HEK293 (cell line): ENCODE measurements around the gene EXOC2.

ENCODE experiments used
- CTCF ChIA-PET: fragments of 350-600 bp; formaldehyde crosslinking; extraction: SDS; loops from one replicate; lab custom pipeline; 2021; ENCODE audit warnings: antibody characterized with exemption; lab: Yijun Ruan, JAX
- POLR2A ChIA-PET: fragments of 300-600 bp; formaldehyde crosslinking; extraction: SDS; loops from one replicate; lab custom pipeline; 2020; ENCODE audit warnings: antibody characterized with exemption, inconsistent platforms; lab: Yijun Ruan, JAX
- H3K27ac ChIP-seq: fragments of 200-500 bp; sonication (Bioruptor generic); 2 replicates; pipeline ENCODE4 v1.5.1; 2014; ENCODE audit warnings: low read depth, low read length, control low read depth, inconsistent platforms; ENCODE audit errors: extremely low read depth
- H3K36me3 ChIP-seq, 2 experiments: fragments of 200-500 bp in 1 of 2; sonication (Bioruptor generic) in 1 of 2; 1 replicate in 1 of 2; 2 replicates in 1 of 2; pipeline ENCODE4 v1.5.1; 2014 to 2017; ENCODE audit warnings: inconsistent platforms in 2 of 2, low read length in 2 of 2; ENCODE audit not compliant: control insufficient read depth in 2 of 2, insufficient read depth in 1 of 2
- H3K4me1 ChIP-seq: fragments of 200-500 bp; sonication (Bioruptor generic); 2 replicates; pipeline ENCODE4 v1.5.1; 2014; ENCODE audit warnings: mild to moderate bottlenecking, low read length, inconsistent platforms; ENCODE audit not compliant: control insufficient read depth, insufficient read depth
- H3K4me3 ChIP-seq: 2 replicates; pipeline ENCODE4 v1.5.1; 2011; ENCODE audit warnings: low read depth, mild to moderate bottlenecking, control low read depth, low read length, moderate library complexity
- H3K9me3 ChIP-seq: fragments of 200-500 bp; sonication (Bioruptor generic); 2 replicates; pipeline ENCODE4 v1.5.1; 2014; ENCODE audit warnings: low read depth, low read length, inconsistent platforms; ENCODE audit not compliant: control insufficient read depth, insufficient read depth
- ELK4 ChIP-seq: IDR thresholded peaks from 2 replicates; pipeline ENCODE4 v1.6.1; 2011; ENCODE audit warnings: mild to moderate bottlenecking, low read depth, low read length, borderline replicate concordance
- KLF16 ChIP-seq: fragments of 450-650 bp; formaldehyde crosslinking; IDR thresholded peaks from 2 replicates; pipeline ENCODE4 v1.5.1; 2017; ENCODE audit warnings: missing biosample characterization, missing genetic modification characterization
- MEIS1 ChIP-seq: sonication (generic); formaldehyde crosslinking; IDR thresholded peaks from 2 replicates; pipeline ENCODE4 v1.8.1; 2022; ENCODE audit warnings: missing genetic modification reagents, mild to moderate bottlenecking, borderline replicate concordance
- PRDM6 ChIP-seq: fragments of 450-650 bp; formaldehyde crosslinking; IDR thresholded peaks from 2 replicates; pipeline ENCODE4 v1.5.1; 2017; ENCODE audit warnings: missing biosample characterization, missing genetic modification characterization
- SCRT2 ChIP-seq: fragments of 450-650 bp; formaldehyde crosslinking; IDR thresholded peaks from 2 replicates; pipeline ENCODE4 v1.5.1; 2016; ENCODE audit warnings: missing biosample characterization, missing genetic modification characterization
- TCF7L2 ChIP-seq: IDR thresholded peaks from 2 replicates; pipeline ENCODE4 v1.6.1; 2011; ENCODE audit warnings: low read depth, mild to moderate bottlenecking, inconsistent platforms, low read length, moderate library complexity, borderline replicate concordance
- TRIM28 ChIP-seq: IDR thresholded peaks from 2 replicates; pipeline ENCODE4 v1.6.1; 2011; ENCODE audit warnings: low read length, control low read depth, borderline replicate concordance
- YY1 ChIP-seq: fragments of 450-650 bp; formaldehyde crosslinking; IDR thresholded peaks from 2 replicates; pipeline ENCODE4 v1.5.1; 2018; ENCODE audit warnings: missing biosample characterization, missing genetic modification characterization
- ZBTB48 ChIP-seq: fragments of 450-650 bp; formaldehyde crosslinking; IDR thresholded peaks from 2 replicates; pipeline ENCODE4 v1.5.1; 2016; ENCODE audit warnings: missing biosample characterization, missing genetic modification characterization
- ZNF121 ChIP-seq: fragments of 450-650 bp; formaldehyde crosslinking; IDR thresholded peaks from 2 replicates; pipeline ENCODE4 v1.5.1; 2016; ENCODE audit warnings: missing biosample characterization, missing genetic modification characterization
- ZNF140 ChIP-seq: fragments of 450-650 bp; formaldehyde crosslinking; IDR thresholded peaks from 2 replicates; pipeline ENCODE4 v1.5.1; 2016; ENCODE audit warnings: missing biosample characterization, missing genetic modification characterization
- ZNF157 ChIP-seq: fragments of 450-650 bp; formaldehyde crosslinking; IDR thresholded peaks from 2 replicates; pipeline ENCODE4 v1.5.1; 2016; ENCODE audit warnings: missing biosample characterization, missing genetic modification characterization
- ZNF221 ChIP-seq: fragments of 450-650 bp; formaldehyde crosslinking; IDR thresholded peaks from 2 replicates; pipeline ENCODE4 v1.5.1; 2017; ENCODE audit warnings: missing biosample characterization, missing genetic modification characterization, borderline replicate concordance
- ZNF26 ChIP-seq: fragments of 450-650 bp; formaldehyde crosslinking; IDR thresholded peaks from 2 replicates; pipeline ENCODE4 v1.5.1; 2016; ENCODE audit warnings: missing biosample characterization, missing genetic modification characterization
- ZNF292 ChIP-seq: fragments of 450-650 bp; formaldehyde crosslinking; IDR thresholded peaks from 2 replicates; pipeline ENCODE4 v1.5.1; 2016; ENCODE audit warnings: low read depth, missing biosample characterization, missing genetic modification characterization, borderline replicate concordance
- ZNF37A ChIP-seq: fragments of 450-650 bp; IDR thresholded peaks from 2 replicates; pipeline ENCODE4 v1.5.1; 2018; ENCODE audit warnings: missing biosample characterization, missing genetic modification characterization
- ZNF394 ChIP-seq: fragments of 450-650 bp; formaldehyde crosslinking; IDR thresholded peaks from 2 replicates; pipeline ENCODE4 v1.5.1; 2016; ENCODE audit warnings: missing biosample characterization, missing genetic modification characterization, mild to moderate bottlenecking, moderate library complexity, borderline replicate concordance
- ZNF416 ChIP-seq: fragments of 450-650 bp; formaldehyde crosslinking; IDR thresholded peaks from 2 replicates; pipeline ENCODE4 v1.5.1; 2016; ENCODE audit warnings: missing biosample characterization, missing genetic modification characterization
- ZNF571 ChIP-seq: fragments of 450-650 bp; formaldehyde crosslinking; IDR thresholded peaks from 2 replicates; pipeline ENCODE4 v1.5.0; 2017; ENCODE audit warnings: missing biosample characterization, missing genetic modification characterization
- ZNF837 ChIP-seq: fragments of 450-650 bp; formaldehyde crosslinking; IDR thresholded peaks from 2 replicates; pipeline ENCODE4 v1.5.1; 2016; ENCODE audit warnings: missing biosample characterization, missing genetic modification characterization
- TF ChIP-seq, protein P1 (sequence below): fragments of 450-650 bp; formaldehyde crosslinking; IDR thresholded peaks from 2 replicates; pipeline ENCODE4 v1.5.1; 2016; ENCODE audit warnings: missing biosample characterization, missing genetic modification characterization, borderline replicate concordance
- TF ChIP-seq, protein P2 (sequence below): fragments of 450-650 bp; formaldehyde crosslinking; IDR thresholded peaks from 2 replicates; pipeline ENCODE4 v1.5.1; 2017; ENCODE audit warnings: missing biosample characterization, missing genetic modification characterization

EXOC2 gene

GRCh38 chr6:731924-732323 is 39.0 kb upstream of the EXOC2 start (continued):
- no peak for TF ChIP-seq ZNF394

DNA sequence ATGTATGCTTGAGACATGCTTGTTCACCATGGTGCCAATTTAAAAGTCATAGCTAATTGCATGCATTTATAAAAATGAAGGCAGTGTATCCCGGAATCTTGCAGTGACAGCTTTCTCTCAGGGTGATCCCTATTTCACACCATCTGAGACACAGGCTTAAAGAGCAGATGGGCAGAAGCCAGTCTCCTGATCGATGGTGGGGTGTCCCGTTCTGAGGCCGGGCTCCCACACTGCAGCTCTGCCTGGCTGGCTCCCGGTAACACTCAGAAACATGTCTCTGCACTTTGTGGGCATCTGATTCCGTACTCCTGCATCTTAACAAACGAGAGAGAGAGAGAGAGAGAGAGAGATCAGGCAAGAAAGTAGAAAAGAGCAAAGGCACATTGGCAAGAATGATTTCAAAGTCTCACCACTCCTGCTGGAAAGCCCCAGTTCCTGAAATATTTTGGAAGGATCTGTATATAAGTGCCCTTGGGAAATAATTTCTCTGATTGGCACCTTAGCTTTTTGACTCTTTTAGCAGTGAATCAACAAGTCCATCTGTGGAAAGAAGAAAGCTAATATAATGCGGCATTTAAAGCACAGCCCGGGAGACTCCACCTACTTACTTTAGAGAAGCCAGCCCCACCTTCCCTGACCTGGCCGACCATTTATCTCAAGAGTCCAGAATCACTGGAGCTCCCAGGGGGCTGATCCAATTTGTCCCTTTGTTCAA is 36.8 kb upstream of the EXOC2 start:
- no peak overlapping the region for H3K4me3 ChIP-seq
- CTCF ChIA-PET, result interaction anchor here (0.6 to 6.6 kb wide), 4 partner anchors 9 to 264 kb away, joined by 4 to 50 read pairs (median 6); no protein-coding TSS in a partner anchor
- TF ChIP-seq SCRT2 (tag by site-specific recombination) (0 out of 2 replicates have a peak, but pooled peaks have one; percentile 33), ZNF837 (tag by site-specific recombination) (no peak), ZNF26 (tag by site-specific recombination) (no peak), YY1 (tag by site-specific recombination) (no peak), PRDM6 (no peak), ZNF571 (tag by site-specific recombination) (no peak), ELK4 (no peak)
- TF ChIP-seq, protein P1, sequence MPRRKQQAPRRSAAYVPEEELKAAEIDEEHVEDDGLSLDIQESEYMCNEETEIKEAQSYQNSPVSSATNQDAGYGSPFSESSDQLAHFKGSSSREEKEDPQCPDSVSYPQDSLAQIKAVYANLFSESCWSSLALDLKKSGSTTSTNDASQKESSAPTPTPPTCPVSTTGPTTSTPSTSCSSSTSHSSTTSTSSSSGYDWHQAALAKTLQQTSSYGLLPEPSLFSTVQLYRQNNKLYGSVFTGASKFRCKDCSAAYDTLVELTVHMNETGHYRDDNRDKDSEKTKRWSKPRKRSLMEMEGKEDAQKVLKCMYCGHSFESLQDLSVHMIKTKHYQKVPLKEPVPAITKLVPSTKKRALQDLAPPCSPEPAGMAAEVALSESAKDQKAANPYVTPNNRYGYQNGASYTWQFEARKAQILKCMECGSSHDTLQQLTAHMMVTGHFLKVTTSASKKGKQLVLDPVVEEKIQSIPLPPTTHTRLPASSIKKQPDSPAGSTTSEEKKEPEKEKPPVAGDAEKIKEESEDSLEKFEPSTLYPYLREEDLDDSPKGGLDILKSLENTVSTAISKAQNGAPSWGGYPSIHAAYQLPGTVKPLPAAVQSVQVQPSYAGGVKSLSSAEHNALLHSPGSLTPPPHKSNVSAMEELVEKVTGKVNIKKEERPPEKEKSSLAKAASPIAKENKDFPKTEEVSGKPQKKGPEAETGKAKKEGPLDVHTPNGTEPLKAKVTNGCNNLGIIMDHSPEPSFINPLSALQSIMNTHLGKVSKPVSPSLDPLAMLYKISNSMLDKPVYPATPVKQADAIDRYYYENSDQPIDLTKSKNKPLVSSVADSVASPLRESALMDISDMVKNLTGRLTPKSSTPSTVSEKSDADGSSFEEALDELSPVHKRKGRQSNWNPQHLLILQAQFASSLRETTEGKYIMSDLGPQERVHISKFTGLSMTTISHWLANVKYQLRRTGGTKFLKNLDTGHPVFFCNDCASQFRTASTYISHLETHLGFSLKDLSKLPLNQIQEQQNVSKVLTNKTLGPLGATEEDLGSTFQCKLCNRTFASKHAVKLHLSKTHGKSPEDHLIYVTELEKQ, result no peak

DNA sequence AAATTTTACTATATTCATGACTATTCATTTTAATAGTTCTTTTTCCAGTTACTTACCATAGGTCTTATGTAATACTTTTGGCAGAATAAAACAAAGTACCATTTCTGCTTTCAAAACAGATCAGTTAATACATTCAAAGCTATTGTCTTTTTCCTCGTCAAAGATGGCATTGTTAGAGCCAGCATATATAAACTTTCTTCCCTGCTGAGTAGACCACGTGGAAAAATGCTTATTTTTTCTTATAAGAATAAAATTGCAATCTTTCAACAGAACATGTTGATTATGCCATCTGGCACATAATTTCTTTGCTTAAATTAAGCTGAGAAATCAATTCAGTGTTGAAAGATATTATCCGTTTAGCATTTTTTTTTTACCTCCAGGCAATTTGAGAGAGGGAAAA is 34.9 kb upstream of the EXOC2 start:
- TF ChIP-seq ZNF157 (tag by site-specific recombination), result no peak
- TF ChIP-seq ZNF121 (tag by site-specific recombination), result no peak
- TF ChIP-seq TCF7L2, result no peak
- no peak for TF ChIP-seq SCRT2 (tag by site-specific recombination)
- TF ChIP-seq TRIM28, result no peak
- TF ChIP-seq ZNF140 (tag by site-specific recombination), result no peak
- TF ChIP-seq MEIS1 (CRISPR knock-in tag), result no peak
- TF ChIP-seq ZNF292 (tag by site-specific recombination), result no peak
- TF ChIP-seq, protein P2, sequence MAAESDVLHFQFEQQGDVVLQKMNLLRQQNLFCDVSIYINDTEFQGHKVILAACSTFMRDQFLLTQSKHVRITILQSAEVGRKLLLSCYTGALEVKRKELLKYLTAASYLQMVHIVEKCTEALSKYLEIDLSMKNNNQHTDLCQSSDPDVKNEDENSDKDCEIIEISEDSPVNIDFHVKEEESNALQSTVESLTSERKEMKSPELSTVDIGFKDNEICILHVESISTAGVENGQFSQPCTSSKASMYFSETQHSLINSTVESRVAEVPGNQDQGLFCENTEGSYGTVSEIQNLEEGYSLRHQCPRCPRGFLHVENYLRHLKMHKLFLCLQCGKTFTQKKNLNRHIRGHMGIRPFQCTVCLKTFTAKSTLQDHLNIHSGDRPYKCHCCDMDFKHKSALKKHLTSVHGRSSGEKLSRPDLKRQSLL (tag by site-specific recombination), result no peak
- TF ChIP-seq KLF16 (tag by site-specific recombination), result no peak
- no peak for TF ChIP-seq ZNF221 (tag by site-specific recombination)
- TF ChIP-seq ZNF37A (tag by site-specific recombination), result no peak
- no peak for TF ChIP-seq ZNF416 (tag by site-specific recombination)
- TF ChIP-seq ZBTB48 (tag by site-specific recombination), result no peak
- TF ChIP-seq, all 188 proteins: peak for 0
- no peak overlapping the region for H3K4me3 ChIP-seq
- no peaks in the 10 kb centered on the region for H3K36me3 ChIP-seq
- H3K4me1 ChIP-seq, result no peaks in the 10 kb centered on the region
- H3K27ac ChIP-seq, result no peak overlapping the region
- H3K9me3 ChIP-seq, result no peaks in the 10 kb centered on the region
- ChIA-PET POLR2A (no interaction called here), CTCF (interaction anchor here (0.6 to 1.2 kb wide), 6 partner anchors 18 to 560 kb away, joined by 3 to 4 read pairs (median 4); no protein-coding TSS in a partner anchor)

More for the DNA sequence above, 36.8 kb upstream of the EXOC2 start:
- H3K4me1 ChIP-seq, result no peaks in the 10 kb centered on the region
- no peak overlapping the region for H3K27ac ChIP-seq
- no peaks in the 10 kb centered on the region for H3K36me3 ChIP-seq
- POLR2A ChIA-PET, result no interaction called here
- no peaks in the 10 kb centered on the region for H3K9me3 ChIP-seq
